Vagina (tissue), 2 donors: ENCODE results near the gene MFSD12. TPM values are rescaled to one million over a fixed set of nuclear protein-coding genes. Genes with fewer than 3 reads are reported as not detected.

Source experiments
- DNase-seq, 2 donors: peaks; one replicate each; pipeline ENCODE4 v3.0.0-alpha.2; 2017; ENCODE audit errors: extremely low spot score in 2 of 2
- H3K27ac ChIP-seq: fragments of 200-600 bp; sonication (generic); one replicate; pipeline ENCODE4 v1.5.1; 2019
- H3K27me3 ChIP-seq: fragments of 200-600 bp; sonication (generic); one replicate; pipeline ENCODE4 v1.5.1; 2019
- H3K36me3 ChIP-seq, 2 donors: fragments of 200-600 bp; sonication (generic); one replicate each; pipeline ENCODE4 v1.5.1; 2017 to 2019
- H3K4me1 ChIP-seq: fragments of 200-600 bp; sonication (generic); one replicate; pipeline ENCODE4 v1.5.1; 2019
- H3K4me3 ChIP-seq, 2 donors: fragments of 200-600 bp; sonication (generic); 1 replicate in 1 of 2; 2 replicates in 1 of 2; pipeline ENCODE4 v1.5.1; 2016 to 2019
- H3K9me3 ChIP-seq: fragments of 200-600 bp; sonication (generic); one replicate; pipeline ENCODE4 v1.5.1; 2019
- POLR2A ChIP-seq, 2 donors: fragments of 450-650 bp; IDR thresholded peaks; one replicate each; pipeline ENCODE4 v1.6.1; 2017; ENCODE audit warnings: antibody characterized with exemption in 2 of 2, mild to moderate bottlenecking in 2 of 2, moderate library complexity in 2 of 2
- POLR2AphosphoS5 ChIP-seq, 2 donors: sonication (generic); formaldehyde crosslinking; IDR thresholded peaks; one replicate each; pipeline ENCODE4 v1.9.0; 2017; ENCODE audit warnings: antibody characterized with exemption in 2 of 2, mild to moderate bottlenecking in 2 of 2, low read depth in 1 of 2; ENCODE audit not compliant: insufficient read depth in 1 of 2
- intact Hi-C: fragments of 100-400 bp; cut with DNase I; formaldehyde crosslinking; loops from one replicate; pipeline ENCODE4 v1.15.1; 2023
- total RNA-seq: library from RNA; depleted of rRNA; stranded (reverse); fragments of >200 nt; gene quantifications from one replicate; pipeline ENCODE4 v1.2.3, GENCODE V29; 2016
- TF ChIP-seq, protein P1 (sequence below), 3 experiments: fragments of 450-650 bp in 2 of 3; fragments of 200-600 bp in 1 of 3; sonication (generic) in 1 of 3; IDR thresholded peaks; one replicate each; pipeline ENCODE4 v1.5.1; 2017 to 2019; ENCODE audit warnings: antibody characterized with exemption in 3 of 3, mild to moderate bottlenecking in 2 of 3, moderate library complexity in 2 of 3

MFSD12 gene
- total RNA-seq, 1 donor from 2014 or later: 48.4 TPM

DNA sequence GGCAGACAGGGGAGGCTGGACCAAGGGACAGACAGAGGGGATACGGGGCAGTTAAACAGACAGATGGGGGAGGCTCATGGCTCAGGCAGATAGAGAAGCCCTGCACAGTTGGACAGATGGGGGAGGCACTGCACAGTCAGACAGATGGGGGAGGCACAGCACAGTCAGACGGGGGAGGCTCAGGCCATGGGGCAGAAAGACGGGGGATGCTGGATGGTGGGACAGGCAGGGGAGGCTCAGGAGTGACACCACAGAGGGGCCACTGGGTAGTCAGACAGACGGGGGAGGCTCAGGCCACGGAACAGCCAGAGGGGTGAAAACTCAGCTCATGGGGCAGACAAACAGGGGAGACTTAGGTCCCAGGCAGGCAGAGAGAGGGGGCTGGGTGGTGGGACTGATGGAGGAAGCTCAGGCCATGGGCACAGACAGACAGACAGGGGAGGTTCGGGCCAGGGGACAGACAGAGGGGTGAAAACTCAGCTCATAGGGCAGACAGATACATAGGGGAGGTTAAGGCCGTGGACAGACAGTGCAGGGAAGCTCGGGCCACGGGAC is 886 bp downstream of the MFSD12 start:
- H3K36me3 ChIP-seq: no peaks in the 10 kb centered on the region
- no peaks in the 10 kb centered on the region for H3K27me3 ChIP-seq
- peak overlapping the region; percentile 63 to 99 for H3K4me3 ChIP-seq
- intact Hi-C loops: no loop called here
- H3K4me1 ChIP-seq: peaks cover 49% of the 10 kb centered on the region
- no peak for TF ChIP-seq POLR2A (IDR thresholded peaks at IDR 0.05)
- TF ChIP-seq, protein P1, sequence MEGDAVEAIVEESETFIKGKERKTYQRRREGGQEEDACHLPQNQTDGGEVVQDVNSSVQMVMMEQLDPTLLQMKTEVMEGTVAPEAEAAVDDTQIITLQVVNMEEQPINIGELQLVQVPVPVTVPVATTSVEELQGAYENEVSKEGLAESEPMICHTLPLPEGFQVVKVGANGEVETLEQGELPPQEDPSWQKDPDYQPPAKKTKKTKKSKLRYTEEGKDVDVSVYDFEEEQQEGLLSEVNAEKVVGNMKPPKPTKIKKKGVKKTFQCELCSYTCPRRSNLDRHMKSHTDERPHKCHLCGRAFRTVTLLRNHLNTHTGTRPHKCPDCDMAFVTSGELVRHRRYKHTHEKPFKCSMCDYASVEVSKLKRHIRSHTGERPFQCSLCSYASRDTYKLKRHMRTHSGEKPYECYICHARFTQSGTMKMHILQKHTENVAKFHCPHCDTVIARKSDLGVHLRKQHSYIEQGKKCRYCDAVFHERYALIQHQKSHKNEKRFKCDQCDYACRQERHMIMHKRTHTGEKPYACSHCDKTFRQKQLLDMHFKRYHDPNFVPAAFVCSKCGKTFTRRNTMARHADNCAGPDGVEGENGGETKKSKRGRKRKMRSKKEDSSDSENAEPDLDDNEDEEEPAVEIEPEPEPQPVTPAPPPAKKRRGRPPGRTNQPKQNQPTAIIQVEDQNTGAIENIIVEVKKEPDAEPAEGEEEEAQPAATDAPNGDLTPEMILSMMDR (IDR thresholded peaks at IDR 0.05): no peak
- no peak for TF ChIP-seq POLR2AphosphoS5 (IDR thresholded peaks at IDR 0.05; ENCODE audit: insufficient read depth in 1 of 2, low read depth in 1 of 2)
- H3K27ac ChIP-seq: peak overlapping the region; percentile 42
- H3K9me3 ChIP-seq: no peaks in the 10 kb centered on the region
- DNase-seq: no peak

DNA sequence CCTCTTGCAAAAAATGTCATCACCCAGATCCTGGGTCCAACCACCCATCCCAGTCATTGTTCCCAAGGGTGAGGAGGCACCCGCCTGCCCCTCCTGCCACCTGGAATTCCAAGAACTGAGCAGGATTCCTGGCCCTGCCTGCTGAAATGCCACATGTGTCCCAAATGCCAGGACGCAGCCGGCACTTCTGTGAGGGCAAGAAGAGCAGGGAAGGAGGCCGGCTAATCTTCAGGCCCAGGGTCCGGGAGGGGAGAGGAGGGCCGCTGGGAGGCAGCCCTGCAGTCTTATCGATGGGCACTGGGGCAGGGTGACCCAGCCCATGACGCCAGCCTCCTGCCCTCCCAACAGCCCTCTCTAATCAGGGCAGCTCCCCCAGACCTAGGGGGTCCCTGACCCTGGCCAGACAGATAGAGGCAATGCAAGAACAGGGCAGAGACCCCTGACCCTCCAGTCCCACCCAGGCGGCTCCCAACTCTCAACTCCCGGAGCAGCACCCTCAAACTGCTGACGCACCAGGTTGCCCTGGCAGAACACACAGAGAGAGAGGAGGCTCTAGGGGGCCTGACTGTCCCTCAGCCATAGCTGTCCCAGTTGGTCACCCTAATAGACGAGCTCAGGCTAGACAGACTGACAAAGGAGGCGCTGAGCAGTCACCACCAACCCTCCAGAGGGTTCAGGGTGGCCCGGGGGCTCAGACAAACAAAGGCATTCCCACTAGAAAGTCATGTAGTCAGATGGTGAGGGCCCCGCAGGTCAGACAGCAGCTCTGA is 1.5 kb downstream of the MFSD12 start:
- no peak overlapping the region for H3K27ac ChIP-seq
- H3K4me1 ChIP-seq: peaks cover 49% of the 10 kb centered on the region
- H3K4me3 ChIP-seq: peak overlapping the region; percentile 63 to 99
- intact Hi-C loops: no loop called here
- no peaks in the 10 kb centered on the region for H3K9me3 ChIP-seq
- no peak for DNase-seq
- no peaks in the 10 kb centered on the region for H3K36me3 ChIP-seq
- TF ChIP-seq POLR2AphosphoS5 (IDR thresholded peaks at IDR 0.05; ENCODE audit: insufficient read depth in 1 of 2, low read depth in 1 of 2) (no peak), POLR2A (IDR thresholded peaks at IDR 0.05) (no peak)
- TF ChIP-seq, protein P1 (IDR thresholded peaks at IDR 0.05): no peak
- no peaks in the 10 kb centered on the region for H3K27me3 ChIP-seq

DNA sequence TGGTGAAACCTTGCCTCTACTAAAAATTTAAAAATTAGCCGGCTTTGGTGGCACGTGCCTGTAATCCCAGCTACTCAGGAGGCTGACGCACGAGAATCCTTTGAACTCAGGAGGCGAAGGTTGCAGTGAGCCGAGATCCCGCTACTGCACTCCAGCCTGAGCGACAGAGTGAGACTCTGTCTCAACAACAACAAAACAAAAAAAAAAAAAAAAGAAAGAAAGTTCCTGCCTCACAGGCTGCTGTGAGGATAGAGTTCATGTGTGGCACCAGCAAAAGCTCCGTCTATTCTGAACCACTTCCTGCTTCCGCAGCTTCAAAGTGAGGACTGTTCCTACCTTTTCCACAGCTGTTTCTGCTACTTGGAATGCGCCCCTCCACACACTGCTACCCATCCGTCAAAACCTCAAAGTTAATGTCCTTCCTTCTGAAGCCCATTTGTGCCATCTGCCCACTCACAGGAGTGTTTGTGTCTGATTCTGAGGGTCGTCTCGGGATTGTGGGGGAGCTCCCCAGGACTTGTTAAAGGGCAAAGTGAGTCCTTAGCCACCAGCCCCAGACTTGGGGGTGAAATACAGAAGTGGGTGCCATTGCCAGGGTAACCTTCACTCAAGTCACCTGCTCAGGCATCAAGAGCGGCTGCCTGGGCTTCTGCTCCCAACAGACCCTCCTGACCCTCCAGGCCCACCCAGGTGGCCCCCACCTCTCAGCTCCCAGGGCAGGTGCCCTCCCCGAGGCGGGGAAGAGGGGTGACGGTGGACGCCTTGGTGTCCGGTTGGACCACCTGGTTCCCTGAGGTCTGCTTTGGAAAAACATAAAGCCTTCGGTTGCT is 2.9 kb downstream of the MFSD12 start:
- H3K27ac ChIP-seq: no peak overlapping the region

DNA sequence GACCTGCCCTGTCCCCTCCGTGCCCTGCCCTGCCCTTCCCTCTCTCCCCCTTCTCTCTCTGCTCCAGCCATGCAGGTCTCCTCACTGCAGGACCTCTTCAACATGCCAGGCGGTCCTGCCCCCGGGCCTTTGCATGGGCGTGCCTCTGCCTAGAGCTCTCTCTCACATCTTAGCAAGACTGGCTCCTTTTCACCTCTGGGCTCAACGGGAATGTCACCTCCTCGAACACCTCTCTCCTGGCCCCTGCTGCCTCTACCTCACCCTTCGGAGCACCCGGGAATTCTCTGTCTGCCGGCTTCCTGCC is 5.6 kb downstream of the MFSD12 start:
- Histone ChIP-seq H3K27ac (no peak overlapping the region), H3K4me3 (no peak overlapping the region), H3K9me3 (no peaks in the 10 kb centered on the region), H3K4me1 (peaks cover 39% of the 10 kb centered on the region), H3K36me3 (peaks cover 0 to 7% of the 10 kb centered on the region in 2 donors), H3K27me3 (no peaks in the 10 kb centered on the region)
- DNase-seq: no peak
- intact Hi-C loops: no loop called here
- TF ChIP-seq POLR2AphosphoS5 (IDR thresholded peaks at IDR 0.05; ENCODE audit: insufficient read depth in 1 of 2, low read depth in 1 of 2) (no peak), POLR2A (IDR thresholded peaks at IDR 0.05) (no peak)
- TF ChIP-seq, protein P1 (IDR thresholded peaks at IDR 0.05): no peak

More for the DNA sequence above, 2.9 kb downstream of the MFSD12 start:
- TF ChIP-seq, protein P1 (IDR thresholded peaks at IDR 0.05): no peak
- TF ChIP-seq POLR2AphosphoS5 (IDR thresholded peaks at IDR 0.05; ENCODE audit: insufficient read depth in 1 of 2, low read depth in 1 of 2): no peak
- TF ChIP-seq POLR2A (IDR thresholded peaks at IDR 0.05): no peak
- no peaks in the 10 kb centered on the region for H3K9me3 ChIP-seq
- intact Hi-C loops: no loop called here
- no peaks in the 10 kb centered on the region for H3K27me3 ChIP-seq
- no peak for DNase-seq
- no peak overlapping the region for H3K4me3 ChIP-seq
- H3K36me3 ChIP-seq: no peaks in the 10 kb centered on the region
- H3K4me1 ChIP-seq: peaks cover 49% of the 10 kb centered on the region
